Measurements from ENCODE around the gene DNLZ. TPM values are rescaled to one million over a fixed set of nuclear protein-coding genes. Genes with fewer than 3 reads are reported as not detected.

Gene DNLZ
- total and polyA plus RNA-seq, 2 donors (not counting 1 experiment from before 2014, with no cell fraction given), result 23.0 to 42.0 TPM

- no peak for DNase-seq
- 92% methylated on average over 25 of the region's 30 CpGs for WGBS (ENCODE audit: insufficient coverage)
- POLR2A ChIA-PET, result no interaction called here
- H3K4me3 Mint-ChIP-seq, result no peak overlapping the region
- Histone ChIP-seq H3K9ac (ENCODE audit: low read length) (no peak overlapping the region), H4K20me1 (ENCODE audit: control insufficient read depth, insufficient read depth, low read length, poor library complexity, severe bottlenecking) (no peaks in the 10 kb centered on the region), H2AFZ (ENCODE audit: insufficient read depth, low read depth, low read length, poor library complexity, severe bottlenecking) (no peak overlapping the region), H3K4me3 (ENCODE audit: control extremely low read depth in 1 of 5, extremely low read depth in 1 of 5, insufficient read depth in 1 of 5, low read depth in 2 of 5, low read length in 4 of 5) (no peak overlapping the region), H3K4me2 (replicated peaks; ENCODE audit: low read depth, low read length, poor library complexity, severe bottlenecking) (no peak overlapping the region), H3K36me3 (replicated peaks in 1 of 2; ENCODE audit: control extremely low read depth in 1 of 2, control insufficient read depth in 1 of 2, extremely low read depth in 1 of 2, insufficient read depth in 2 of 2, low read length in 1 of 2) (no peaks in the 10 kb centered on the region), H3K4me1 (ENCODE audit: control insufficient read depth in 2 of 2, insufficient read depth in 2 of 2, low read length in 2 of 2) (no peaks in the 10 kb centered on the region), H3K27ac (ENCODE audit: low read length in 2 of 2) (no peak overlapping the region), H3K27me3 (replicated peaks in 1 of 4; ENCODE audit: control extremely low read depth in 1 of 4, control insufficient read depth in 3 of 4, insufficient read depth in 4 of 4, low read length in 3 of 4) (no peaks in the 10 kb centered on the region), H3K9me3 (ENCODE audit: control extremely low read depth in 1 of 3, control insufficient read depth in 2 of 3, insufficient read depth in 1 of 3, low read length in 2 of 3) (no peaks in the 10 kb centered on the region), H3K79me2 (ENCODE audit: control insufficient read depth, insufficient read depth, low read length) (peaks cover 4% of the 10 kb centered on the region)
- TF ChIP-seq CTCF (IDR thresholded peaks at IDR 0.05) (no peak), EZH2 (IDR thresholded peaks at IDR 0.05; ENCODE audit: borderline replicate concordance, insufficient read depth, low read depth, low read length, poor library complexity, severe bottlenecking) (no peak)
- no peak for ATAC-seq (ENCODE audit: low read depth)
- H3K4me1 Mint-ChIP-seq, result peaks cover 3% of the 10 kb centered on the region
- intact Hi-C loops (cut with micrococcal nuclease), result no loop called here
- CTCF ChIA-PET, result interaction anchor here (1.9 kb wide), 1 partner anchor 27 kb away, joined by 4 read pairs; the partner anchor contains the start of gene DNLZ
- no peaks in the 10 kb centered on the region for H3K27me3 Mint-ChIP-seq
- no peak overlapping the region for H3K27ac Mint-ChIP-seq
- H3K9me3 Mint-ChIP-seq (ENCODE audit: insufficient read depth), result no peaks in the 10 kb centered on the region
These were observed 27.2 kb downstream of the DNLZ start for GRCh38 chr9:136336156-136336870.

DNA sequence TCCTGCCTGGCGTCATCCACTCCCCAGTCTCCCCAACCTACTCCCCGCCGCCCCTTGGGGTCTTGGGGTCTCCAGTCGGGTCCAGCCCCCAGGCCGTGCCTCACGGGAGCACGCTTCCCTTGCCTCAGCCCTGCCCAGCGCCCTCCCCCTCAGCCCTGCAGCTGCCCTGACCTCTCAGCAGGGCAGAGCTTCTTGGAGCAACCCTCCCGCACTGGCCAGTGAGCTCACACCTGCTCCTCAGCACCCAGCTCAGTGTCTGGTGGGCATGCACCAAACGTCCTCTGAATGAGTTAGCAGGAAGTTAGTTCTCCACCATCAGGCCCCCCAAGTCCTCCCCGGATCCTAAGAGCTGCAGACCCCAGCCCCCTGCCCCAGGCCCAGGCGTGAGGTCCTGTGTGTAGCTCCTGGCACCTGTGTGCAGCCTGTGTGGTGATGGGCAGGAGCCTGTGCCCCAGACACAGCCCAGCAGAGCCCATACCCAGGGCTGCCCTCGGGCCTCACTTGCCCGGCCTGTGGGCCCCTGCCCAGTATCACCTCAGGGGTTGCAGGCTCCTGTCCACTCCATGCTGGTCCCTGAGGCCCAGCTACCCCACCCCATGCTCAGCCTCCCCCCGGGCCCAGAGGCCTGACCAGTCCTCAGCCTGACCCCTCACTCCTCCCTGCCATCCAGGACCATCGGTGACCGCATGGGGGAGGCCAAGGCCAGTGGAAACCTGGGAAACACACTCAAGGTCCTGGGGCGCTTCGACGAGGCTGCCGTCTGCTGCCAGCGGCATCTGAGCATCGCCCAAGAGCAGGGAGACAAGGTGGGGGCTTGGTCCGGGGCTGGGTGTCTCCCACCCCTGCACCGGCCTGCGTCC, 28.0 kb downstream of the DNLZ start:
- intact Hi-C loops (cut with micrococcal nuclease), result no loop called here
- ChIA-PET POLR2A (no interaction called here), CTCF (no interaction called here)

More for the DNA sequence above, 28.0 kb downstream of the DNLZ start:
- Histone ChIP-seq H3K27me3 (replicated peaks in 1 of 4; ENCODE audit: control extremely low read depth in 1 of 4, control insufficient read depth in 3 of 4, insufficient read depth in 4 of 4, low read length in 3 of 4) (no peaks in the 10 kb centered on the region), H3K9me3 (ENCODE audit: control extremely low read depth in 1 of 3, control insufficient read depth in 2 of 3, insufficient read depth in 1 of 3, low read length in 2 of 3) (no peaks in the 10 kb centered on the region), H3K27ac (ENCODE audit: low read length in 2 of 2) (no peak overlapping the region), H3K4me3 (ENCODE audit: control extremely low read depth in 1 of 5, extremely low read depth in 1 of 5, insufficient read depth in 1 of 5, low read depth in 2 of 5, low read length in 4 of 5) (no peak overlapping the region), H4K20me1 (ENCODE audit: control insufficient read depth, insufficient read depth, low read length, poor library complexity, severe bottlenecking) (no peaks in the 10 kb centered on the region), H3K4me1 (ENCODE audit: control insufficient read depth in 2 of 2, insufficient read depth in 2 of 2, low read length in 2 of 2) (no peaks in the 10 kb centered on the region), H3K4me2 (replicated peaks; ENCODE audit: low read depth, low read length, poor library complexity, severe bottlenecking) (no peak overlapping the region), H3K9ac (ENCODE audit: low read length) (no peak overlapping the region), H3K79me2 (ENCODE audit: control insufficient read depth, insufficient read depth, low read length) (peaks cover 4% of the 10 kb centered on the region), H3K36me3 (replicated peaks in 1 of 2; ENCODE audit: control extremely low read depth in 1 of 2, control insufficient read depth in 1 of 2, extremely low read depth in 1 of 2, insufficient read depth in 2 of 2, low read length in 1 of 2) (no peaks in the 10 kb centered on the region), H2AFZ (ENCODE audit: insufficient read depth, low read depth, low read length, poor library complexity, severe bottlenecking) (no peak overlapping the region)
- no peak for DNase-seq
- Mint-ChIP-seq H3K4me3 (no peak overlapping the region), H3K9me3 (ENCODE audit: insufficient read depth) (no peaks in the 10 kb centered on the region), H3K27ac (no peak overlapping the region), H3K27me3 (no peaks in the 10 kb centered on the region), H3K4me1 (peaks cover 3% of the 10 kb centered on the region)
- no peak for ATAC-seq (ENCODE audit: low read depth)
- WGBS (ENCODE audit: insufficient coverage), result 91% methylated on average over 24 of the region's 26 CpGs
- TF ChIP-seq EZH2 (IDR thresholded peaks at IDR 0.05; ENCODE audit: borderline replicate concordance, insufficient read depth, low read depth, low read length, poor library complexity, severe bottlenecking), result no peak
- no peak for TF ChIP-seq CTCF (IDR thresholded peaks at IDR 0.05)
